Endothelial cell of umbilical vein (primary cell): ENCODE data around the gene TEAD2.

Experiments used
- CTCF ChIP-seq, 2 donors: IDR thresholded peaks; 1 replicate in 1 of 2; 2 replicates in 1 of 2; pipeline ENCODE4 v1.5.1; 2011; ENCODE audit warnings: low read length in 2 of 2, mild to moderate bottlenecking in 2 of 2, moderate library complexity in 2 of 2, control low read depth in 1 of 2, inconsistent platforms in 1 of 2, low read depth in 1 of 2; ENCODE audit not compliant: insufficient read depth in 1 of 2; ENCODE audit errors: extremely low read depth in 1 of 2
- FOS ChIP-seq: IDR thresholded peaks from 2 replicates; pipeline ENCODE4 v1.6.1; 2011; ENCODE audit warnings: mild to moderate bottlenecking, low read length, moderate library complexity, borderline replicate concordance; ENCODE audit not compliant: insufficient read depth
- POLR2A ChIP-seq: IDR thresholded peaks from 2 replicates; pipeline ENCODE4 v1.6.1; 2012; ENCODE audit warnings: low read depth, mild to moderate bottlenecking, control low read depth, low read length

GRCh38 chr19:49387936-49388372, 25.7 kb upstream of the TEAD2 start, which contains the start of gene KASH5:
- no peak for TF ChIP-seq CTCF (IDR thresholded peaks at IDR 0.05; ENCODE audit: extremely low read depth in 1 of 2, insufficient read depth in 1 of 2, low read depth in 1 of 2, low read length in 2 of 2)
- TF ChIP-seq POLR2A: no peak
- TF ChIP-seq FOS: no peak
